Tibial artery (tissue), 4 donors: ENCODE measurements around the gene THTPA.
"Not testable (repeated sequence)": the region's sequence is repeated elsewhere in the genome, so short reads cannot be mapped to it uniquely, and the experiment has no call there.

Source experiments
- DNase-seq, 2 donors: peaks; one replicate each; pipeline ENCODE4 v3.0.0-alpha.2; 2019
- H3K27ac ChIP-seq, 2 donors: fragments of 200-600 bp; sonication (generic) in 1 of 2; 1 replicate in 1 of 2; 2 replicates in 1 of 2; pipeline ENCODE4 v1.5.1; 2018 to 2019; ENCODE audit warnings: mild to moderate bottlenecking in 1 of 2
- H3K27me3 ChIP-seq, 2 donors: fragments of 200-600 bp; sonication (generic) in 1 of 2; one replicate each; pipeline versions ENCODE4 v1.5.1 to v1.6.0; 2016 to 2019
- H3K36me3 ChIP-seq, 3 donors: fragments of 200-600 bp; sonication (generic) in 2 of 3; one replicate each; pipeline ENCODE4 v1.5.1; 2016 to 2019; ENCODE audit warnings: mild to moderate bottlenecking in 2 of 3
- H3K4me1 ChIP-seq, 4 donors: fragments of 200-600 bp; sonication (generic) in 2 of 4; 1 replicate in 3 of 4; 2 replicates in 1 of 4; pipeline ENCODE4 v1.5.1; 2016 to 2019
- H3K4me3 ChIP-seq, 2 donors: fragments of 200-600 bp; sonication (generic) in 1 of 2; 1 replicate in 1 of 2; 2 replicates in 1 of 2; pipeline ENCODE4 v1.5.1; 2018 to 2019; ENCODE audit warnings: mild to moderate bottlenecking in 2 of 2
- H3K9me3 ChIP-seq, 3 donors: fragments of 200-600 bp; sonication (generic) in 1 of 3; one replicate each; pipeline ENCODE4 v1.5.1; 2016 to 2019
- CTCF ChIP-seq, 2 experiments: fragments of 200-600 bp in 1 of 2; fragments of 450-650 bp in 1 of 2; IDR thresholded peaks; one replicate each; pipeline ENCODE4 v1.5.1; 2017 to 2019; ENCODE audit warnings: antibody characterized with exemption in 2 of 2, mild to moderate bottlenecking in 1 of 2, moderate library complexity in 1 of 2
- intact Hi-C: fragments of 100-400 bp; cut with DNase I; formaldehyde crosslinking; loops from one replicate; pipeline ENCODE4 v1.15.0; 2023; ENCODE audit warnings: low total_unique reads

THTPA gene

GRCh38 chr14:23579311-23579630, 23.2 kb downstream of the THTPA start:
- intact Hi-C loops: no loop called here
- Histone ChIP-seq H3K27me3 (peaks cover 8 to 76% of the 10 kb centered on the region in 2 donors), H3K36me3 (no peaks in the 10 kb centered on the region), H3K27ac (no peak overlapping the region), H3K4me1 (peaks cover 0 to 24% (median 16%) of the 10 kb centered on the region in 4 donors), H3K4me3 (no peak overlapping the region), H3K9me3 (no peaks in the 10 kb centered on the region)
- TF ChIP-seq CTCF (IDR thresholded peaks at IDR 0.05): no peak
- DNase-seq: no peak

- peaks cover 8 to 71% of the 10 kb centered on the region in 2 donors for H3K27me3 ChIP-seq
- peaks cover 0 to 24% (median 16%) of the 10 kb centered on the region in 4 donors for H3K4me1 ChIP-seq
- intact Hi-C loops: no loop called here
- no peaks in the 10 kb centered on the region for H3K36me3 ChIP-seq
- no peak overlapping the region for H3K4me3 ChIP-seq
- H3K9me3 ChIP-seq: no peaks in the 10 kb centered on the region
- H3K27ac ChIP-seq: no peak overlapping the region
- no peak for DNase-seq
- no peak for TF ChIP-seq CTCF (IDR thresholded peaks at IDR 0.05)
Measured at GRCh38 chr14:23579739-23580138, 23.7 kb downstream of the THTPA start.

GRCh38 chr14:23580152-23580926, 24.3 kb downstream of the THTPA start:
- H3K27me3 ChIP-seq: peaks cover 8 to 65% of the 10 kb centered on the region in 2 donors

GRCh38 chr14:23580948-23581281, 24.8 kb downstream of the THTPA start:
- Histone ChIP-seq H3K4me3 (no peak overlapping the region), H3K27ac (no peak overlapping the region), H3K9me3 (no peaks in the 10 kb centered on the region), H3K27me3 (peaks cover 8 to 60% of the 10 kb centered on the region in 2 donors), H3K36me3 (no peaks in the 10 kb centered on the region), H3K4me1 (peaks cover 0 to 24% (median 15%) of the 10 kb centered on the region in 4 donors)
- intact Hi-C loops: no loop called here
- TF ChIP-seq CTCF (IDR thresholded peaks at IDR 0.05): no peak
- DNase-seq: no peak

More at GRCh38 chr14:23580152-23580926, 24.3 kb downstream of the THTPA start:
- no peak for DNase-seq
- TF ChIP-seq CTCF (IDR thresholded peaks at IDR 0.05): no peak
- Histone ChIP-seq H3K4me3 (no peak overlapping the region), H3K27ac (no peak overlapping the region), H3K9me3 (no peaks in the 10 kb centered on the region), H3K4me1 (peaks cover 0 to 24% (median 16%) of the 10 kb centered on the region in 4 donors), H3K36me3 (no peaks in the 10 kb centered on the region)
- intact Hi-C loops: no loop called here

GRCh38 chr14:23582906-23583760, 27.1 kb downstream of the THTPA start:
- Histone ChIP-seq H3K4me3 (no peak overlapping the region), H3K27me3 (peaks cover 0 to 38% of the 10 kb centered on the region in 2 donors), H3K4me1 (peaks cover 0 to 7% (median under 1%) of the 10 kb centered on the region in 4 donors), H3K9me3 (no peaks in the 10 kb centered on the region), H3K36me3 (no peaks in the 10 kb centered on the region), H3K27ac (no peak overlapping the region)
- TF ChIP-seq CTCF (IDR thresholded peaks at IDR 0.05): no peak
- no peak for DNase-seq
- intact Hi-C loops: no loop called here

- H3K9me3 ChIP-seq, H3K4me3 ChIP-seq, H3K4me1 ChIP-seq, intact Hi-C loops, H3K36me3 ChIP-seq, H3K27ac ChIP-seq, DNase-seq: not testable (repeated sequence)
- peaks cover 0 to 29% of the 10 kb centered on the region in 2 donors for H3K27me3 ChIP-seq
Measured at GRCh38 chr14:23583761-23584526, 27.9 kb downstream of the THTPA start.

- peaks cover 0 to 25% of the 10 kb centered on the region in 2 donors for H3K27me3 ChIP-seq
- H3K4me1 ChIP-seq, H3K9me3 ChIP-seq, H3K4me3 ChIP-seq, intact Hi-C loops, H3K36me3 ChIP-seq, DNase-seq, H3K27ac ChIP-seq: not testable (repeated sequence)
Measured at GRCh38 chr14:23584527-23585203, 28.6 kb downstream of the THTPA start.
